Measurements from ENCODE around the gene ARFGAP1.

Gene ARFGAP1

DNA sequence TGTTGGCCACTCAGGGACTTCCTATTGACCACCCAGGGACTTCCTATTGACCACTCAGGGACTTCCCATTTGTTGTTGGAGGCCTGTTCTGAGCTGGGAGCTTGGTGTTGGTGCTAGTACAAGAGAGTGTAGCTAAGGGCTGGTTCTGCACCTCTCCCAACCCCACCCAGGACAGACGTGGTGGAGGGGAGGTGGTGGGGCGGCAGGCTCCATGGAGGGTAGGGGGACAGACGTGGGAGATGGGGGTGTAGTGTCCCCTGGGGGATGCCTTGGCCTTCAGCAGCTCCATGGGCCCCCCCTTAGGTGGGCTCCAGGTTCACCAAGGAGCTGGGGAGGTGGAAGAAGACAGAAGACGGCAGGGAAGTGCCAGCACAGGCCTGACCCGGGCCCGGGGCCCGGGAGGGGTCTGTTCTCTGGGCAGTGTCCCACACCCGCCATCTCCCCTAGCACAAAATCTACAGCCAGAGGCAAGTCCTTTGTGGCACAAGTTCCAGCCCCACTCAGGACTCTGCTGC is 54.7 kb downstream of the ARFGAP1 start:
- no peak for DNase-seq (ENCODE audit: extremely low spot score)
- POLR2A ChIA-PET: no interaction called here
- TF ChIP-seq FOXK2 (IDR thresholded peaks at IDR 0.05) (no peak), FOXA1 (IDR thresholded peaks at IDR 0.05) (no peak), L3MBTL2 (conservative IDR thresholded peaks at IDR 0.05) (no peak), LEF1 (IDR thresholded peaks at IDR 0.05; ENCODE audit: borderline replicate concordance) (no peak), HDGF (IDR thresholded peaks at IDR 0.05; ENCODE audit: borderline replicate concordance) (no peak)
- CTCF ChIA-PET: interaction anchor here (0.6 to 0.7 kb wide), 2 partner anchors 17 to 106 kb away, joined by 3 read pairs; no protein-coding TSS in a partner anchor

DNA sequence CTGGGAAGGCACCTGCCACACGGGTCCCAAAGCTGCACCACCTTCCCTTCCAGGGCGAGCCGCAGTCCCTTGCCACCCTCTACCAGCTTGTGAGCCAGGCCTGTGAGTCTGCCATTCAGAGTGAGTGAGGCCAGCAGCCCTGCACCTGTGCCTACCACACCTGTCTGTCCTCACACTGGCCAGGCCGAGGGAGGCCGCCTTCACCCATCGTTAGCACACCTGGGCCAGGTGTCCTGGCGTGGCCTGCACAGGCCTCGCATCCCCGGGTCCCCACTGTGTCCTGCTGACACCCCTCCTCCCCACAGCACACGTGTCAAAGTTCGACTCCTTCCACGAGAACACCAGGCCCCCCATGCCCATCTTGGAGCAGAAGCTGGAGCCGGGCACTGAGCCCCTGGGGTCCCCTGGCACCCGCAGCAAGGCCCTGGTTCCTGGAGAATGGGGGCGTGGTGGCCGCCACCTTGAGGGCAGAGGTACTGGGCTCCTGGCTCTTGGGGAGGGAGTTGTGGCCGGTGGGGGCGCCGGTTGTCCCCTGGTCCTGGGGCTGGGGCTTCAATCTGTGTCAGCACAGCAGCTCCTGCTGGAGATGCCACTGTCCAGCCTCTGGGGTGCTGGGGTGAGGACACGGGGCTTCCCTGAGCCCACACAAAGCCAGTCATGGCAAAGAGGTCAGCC is 55.5 kb downstream of the ARFGAP1 start:
- DNase-seq (ENCODE audit: extremely low spot score): no peak
- ChIA-PET CTCF (no interaction called here), POLR2A (no interaction called here)
- TF ChIP-seq SUZ12 (IDR thresholded peaks at IDR 0.05): no peak
- no peak for TF ChIP-seq FOXK2 (IDR thresholded peaks at IDR 0.05)
- TF ChIP-seq, protein P1, sequence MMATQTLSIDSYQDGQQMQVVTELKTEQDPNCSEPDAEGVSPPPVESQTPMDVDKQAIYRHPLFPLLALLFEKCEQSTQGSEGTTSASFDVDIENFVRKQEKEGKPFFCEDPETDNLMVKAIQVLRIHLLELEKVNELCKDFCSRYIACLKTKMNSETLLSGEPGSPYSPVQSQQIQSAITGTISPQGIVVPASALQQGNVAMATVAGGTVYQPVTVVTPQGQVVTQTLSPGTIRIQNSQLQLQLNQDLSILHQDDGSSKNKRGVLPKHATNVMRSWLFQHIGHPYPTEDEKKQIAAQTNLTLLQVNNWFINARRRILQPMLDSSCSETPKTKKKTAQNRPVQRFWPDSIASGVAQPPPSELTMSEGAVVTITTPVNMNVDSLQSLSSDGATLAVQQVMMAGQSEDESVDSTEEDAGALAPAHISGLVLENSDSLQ (IDR thresholded peaks at IDR 0.05): no peak
- TF ChIP-seq HDGF (IDR thresholded peaks at IDR 0.05; ENCODE audit: borderline replicate concordance): no peak
- no peak for TF ChIP-seq NFRKB (IDR thresholded peaks at IDR 0.05)
- TF ChIP-seq ARNT (IDR thresholded peaks at IDR 0.05): no peak
- TF ChIP-seq FOXA1 (IDR thresholded peaks at IDR 0.05): no peak
- TF ChIP-seq ELF4 (IDR thresholded peaks at IDR 0.05): no peak
- no peak for TF ChIP-seq L3MBTL2 (conservative IDR thresholded peaks at IDR 0.05)
- no peak for TF ChIP-seq ZNF384 (IDR thresholded peaks at IDR 0.05)
- no peak for TF ChIP-seq TARDBP (IDR thresholded peaks at IDR 0.05)
- TF ChIP-seq SP1 (IDR thresholded peaks at IDR 0.05): no peak
- no peak for TF ChIP-seq FOXM1 (IDR thresholded peaks at IDR 0.05; ENCODE audit: borderline replicate concordance)
- TF ChIP-seq LEF1 (IDR thresholded peaks at IDR 0.05; ENCODE audit: borderline replicate concordance): no peak
- TF ChIP-seq BHLHE40 (IDR thresholded peaks at IDR 0.05; ENCODE audit: borderline replicate concordance): no peak
- no peak for TF ChIP-seq CTBP1 (IDR thresholded peaks at IDR 0.05; ENCODE audit: borderline replicate concordance)

DNA sequence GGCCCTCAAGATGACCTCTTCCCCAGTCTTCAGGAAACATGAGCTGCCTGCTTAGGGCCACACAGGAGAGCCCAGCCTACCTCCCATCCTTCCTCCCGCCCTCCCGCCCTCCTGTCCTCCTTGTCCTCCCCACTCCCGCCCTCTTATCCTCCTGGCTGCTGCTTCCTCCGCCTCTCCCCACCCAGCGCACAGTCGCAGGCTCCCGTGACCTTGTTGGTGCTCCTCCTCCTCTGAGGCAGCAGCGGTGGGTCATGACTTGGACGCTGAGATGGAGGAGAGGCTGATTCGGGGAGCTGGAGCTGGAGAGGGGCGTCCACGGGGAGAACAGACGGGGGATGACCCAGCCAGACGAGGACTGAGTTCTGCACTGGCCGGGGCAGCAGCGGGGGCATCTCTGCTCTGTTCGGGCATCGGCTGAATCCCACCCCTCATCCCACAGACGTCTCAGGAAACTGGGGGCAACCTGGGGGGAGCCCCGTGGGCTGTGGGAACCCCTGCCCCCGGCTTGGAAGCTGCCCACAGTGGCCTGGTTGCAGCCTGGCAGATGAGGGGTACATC is 56.2 kb downstream of the ARFGAP1 start:
- POLR2A ChIA-PET: no interaction called here
- TF ChIP-seq SP1 (IDR thresholded peaks at IDR 0.05) (no peak), FOXK2 (IDR thresholded peaks at IDR 0.05) (no peak), LEF1 (IDR thresholded peaks at IDR 0.05; ENCODE audit: borderline replicate concordance) (no peak), NFRKB (IDR thresholded peaks at IDR 0.05) (no peak), CTBP1 (IDR thresholded peaks at IDR 0.05; ENCODE audit: borderline replicate concordance) (no peak), ELF4 (IDR thresholded peaks at IDR 0.05) (no peak), ARNT (IDR thresholded peaks at IDR 0.05) (no peak), HDGF (IDR thresholded peaks at IDR 0.05; ENCODE audit: borderline replicate concordance) (no peak), FOXA1 (IDR thresholded peaks at IDR 0.05) (no peak), BHLHE40 (IDR thresholded peaks at IDR 0.05; ENCODE audit: borderline replicate concordance) (no peak), FOXM1 (IDR thresholded peaks at IDR 0.05; ENCODE audit: borderline replicate concordance) (no peak), SUZ12 (IDR thresholded peaks at IDR 0.05) (no peak), L3MBTL2 (conservative IDR thresholded peaks at IDR 0.05) (no peak), TARDBP (IDR thresholded peaks at IDR 0.05) (no peak), ZNF384 (IDR thresholded peaks at IDR 0.05) (no peak)
- TF ChIP-seq, protein P1 (IDR thresholded peaks at IDR 0.05): no peak
- no peak for DNase-seq (ENCODE audit: extremely low spot score)
- CTCF ChIA-PET: no interaction called here

DNA sequence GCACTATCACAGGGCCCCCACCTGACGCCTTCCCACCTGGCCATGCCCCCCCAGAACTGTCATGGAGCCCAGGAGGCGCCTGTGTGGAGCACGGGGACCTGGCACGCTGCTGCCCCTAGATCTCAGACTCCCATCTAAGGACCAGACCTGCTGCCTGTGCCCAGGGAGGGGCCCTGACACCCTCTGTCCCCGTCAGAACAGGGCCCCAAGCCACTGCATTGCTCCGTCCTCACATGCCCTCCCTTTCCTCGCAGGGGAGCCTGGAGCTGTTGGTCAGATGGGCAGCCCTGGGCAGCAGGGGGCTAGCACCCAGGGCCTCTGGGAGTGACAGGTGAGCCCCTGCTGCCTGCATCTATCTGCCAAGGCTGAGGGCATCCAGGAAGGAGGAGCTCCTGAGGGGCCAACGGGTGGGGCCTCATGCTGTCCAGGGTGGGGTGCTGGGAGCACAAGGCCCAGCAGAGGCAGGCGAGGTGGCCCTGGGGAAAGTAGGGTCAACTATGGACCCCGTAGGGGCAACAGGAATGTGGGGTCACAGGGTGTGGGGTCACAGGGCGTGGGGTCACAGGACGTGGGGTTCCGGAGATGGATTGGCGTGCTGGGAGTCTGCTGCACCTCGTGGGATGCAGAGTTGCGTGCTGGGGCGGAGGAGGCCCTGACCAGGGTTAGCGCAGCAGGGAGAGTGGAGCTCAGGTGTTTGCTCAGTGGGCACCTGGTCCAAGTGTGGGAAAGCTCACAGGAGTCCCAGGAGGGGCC is 56.9 kb downstream of the ARFGAP1 start:
- DNase-seq (ENCODE audit: extremely low spot score): no peak
- ChIA-PET POLR2A (no interaction called here), CTCF (no interaction called here)
- TF ChIP-seq ELF4 (IDR thresholded peaks at IDR 0.05): no peak
- TF ChIP-seq, protein P1 (IDR thresholded peaks at IDR 0.05): no peak
- no peak for TF ChIP-seq FOXM1 (IDR thresholded peaks at IDR 0.05; ENCODE audit: borderline replicate concordance)
- TF ChIP-seq BHLHE40 (IDR thresholded peaks at IDR 0.05; ENCODE audit: borderline replicate concordance): no peak
- no peak for TF ChIP-seq L3MBTL2 (conservative IDR thresholded peaks at IDR 0.05)
- TF ChIP-seq FOXK2 (IDR thresholded peaks at IDR 0.05): no peak
- TF ChIP-seq NFRKB (IDR thresholded peaks at IDR 0.05): no peak
- TF ChIP-seq ZNF384 (IDR thresholded peaks at IDR 0.05): no peak
- TF ChIP-seq HDGF (IDR thresholded peaks at IDR 0.05; ENCODE audit: borderline replicate concordance): no peak
- no peak for TF ChIP-seq LEF1 (IDR thresholded peaks at IDR 0.05; ENCODE audit: borderline replicate concordance)
- TF ChIP-seq FOXA1 (IDR thresholded peaks at IDR 0.05): no peak
- no peak for TF ChIP-seq TARDBP (IDR thresholded peaks at IDR 0.05)
- TF ChIP-seq SUZ12 (IDR thresholded peaks at IDR 0.05): no peak
- TF ChIP-seq SP1 (IDR thresholded peaks at IDR 0.05): no peak
- no peak for TF ChIP-seq CTBP1 (IDR thresholded peaks at IDR 0.05; ENCODE audit: borderline replicate concordance)
- TF ChIP-seq ARNT (IDR thresholded peaks at IDR 0.05): no peak

DNA sequence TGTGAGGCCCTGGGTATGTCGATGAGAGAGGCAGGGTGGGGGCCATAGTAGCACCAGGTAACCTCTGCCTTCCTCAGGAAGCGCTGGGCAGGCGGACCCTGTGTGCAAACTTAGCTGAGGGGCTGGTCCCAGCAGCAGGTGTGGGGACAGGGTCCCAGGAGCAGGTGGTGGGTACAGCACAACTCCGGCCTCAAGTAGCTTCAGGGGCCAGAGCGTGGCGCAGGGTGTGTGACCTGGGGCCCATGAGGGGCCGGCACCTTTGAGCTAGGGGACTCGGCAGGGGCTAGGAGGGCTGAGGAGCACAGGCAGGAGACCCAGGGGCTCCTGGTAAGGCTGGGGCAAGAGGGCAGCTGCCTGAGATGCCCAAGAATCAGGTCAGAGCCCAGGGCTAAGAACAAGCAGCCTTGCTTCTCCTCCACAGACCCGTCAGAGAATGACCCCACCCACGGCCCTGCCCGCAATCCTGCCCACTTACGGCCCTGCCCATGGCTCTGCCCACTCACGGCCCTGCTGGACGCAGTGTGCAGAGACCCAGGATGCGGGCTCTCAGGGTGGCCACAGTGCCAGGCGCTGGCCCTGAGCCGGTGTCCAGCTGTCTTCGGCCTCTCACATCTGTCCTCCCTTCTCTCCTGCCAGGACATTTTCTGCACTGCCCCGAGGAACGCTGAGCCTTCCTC is 57.6 kb downstream of the ARFGAP1 start:
- no peak for TF ChIP-seq ELF4 (IDR thresholded peaks at IDR 0.05)
- TF ChIP-seq TARDBP (IDR thresholded peaks at IDR 0.05): no peak
- TF ChIP-seq CTBP1 (IDR thresholded peaks at IDR 0.05; ENCODE audit: borderline replicate concordance): no peak
- TF ChIP-seq LEF1 (IDR thresholded peaks at IDR 0.05; ENCODE audit: borderline replicate concordance): no peak
- TF ChIP-seq BHLHE40 (IDR thresholded peaks at IDR 0.05; ENCODE audit: borderline replicate concordance): no peak
- TF ChIP-seq FOXK2 (IDR thresholded peaks at IDR 0.05): no peak
- no peak for TF ChIP-seq SUZ12 (IDR thresholded peaks at IDR 0.05)
- no peak for TF ChIP-seq SP1 (IDR thresholded peaks at IDR 0.05)
- no peak for TF ChIP-seq ARNT (IDR thresholded peaks at IDR 0.05)
- no peak for TF ChIP-seq L3MBTL2 (conservative IDR thresholded peaks at IDR 0.05)
- TF ChIP-seq FOXA1 (IDR thresholded peaks at IDR 0.05): no peak
- TF ChIP-seq NFRKB (IDR thresholded peaks at IDR 0.05): no peak
- TF ChIP-seq FOXM1 (IDR thresholded peaks at IDR 0.05; ENCODE audit: borderline replicate concordance): no peak
- TF ChIP-seq HDGF (IDR thresholded peaks at IDR 0.05; ENCODE audit: borderline replicate concordance): no peak
- TF ChIP-seq ZNF384 (IDR thresholded peaks at IDR 0.05): no peak
- TF ChIP-seq, protein P1 (IDR thresholded peaks at IDR 0.05): no peak
- no peak for DNase-seq (ENCODE audit: extremely low spot score)
- ChIA-PET CTCF (no interaction called here), POLR2A (no interaction called here)
